HG03196 (cell line): ENCODE data around the gene CTBP2.
"Not testable (repeated sequence)": the region's sequence is repeated elsewhere in the genome, so short reads cannot be mapped to it uniquely, and the experiment has no call there.

ENCODE experiments used
- ATAC-seq: cut with Tn5 transposase; IDR thresholded peaks from one replicate; pipeline ENCODE4 v1.9.1; 2021; ENCODE audit not compliant: unreplicated experiment

The CTBP2 gene

DNA sequence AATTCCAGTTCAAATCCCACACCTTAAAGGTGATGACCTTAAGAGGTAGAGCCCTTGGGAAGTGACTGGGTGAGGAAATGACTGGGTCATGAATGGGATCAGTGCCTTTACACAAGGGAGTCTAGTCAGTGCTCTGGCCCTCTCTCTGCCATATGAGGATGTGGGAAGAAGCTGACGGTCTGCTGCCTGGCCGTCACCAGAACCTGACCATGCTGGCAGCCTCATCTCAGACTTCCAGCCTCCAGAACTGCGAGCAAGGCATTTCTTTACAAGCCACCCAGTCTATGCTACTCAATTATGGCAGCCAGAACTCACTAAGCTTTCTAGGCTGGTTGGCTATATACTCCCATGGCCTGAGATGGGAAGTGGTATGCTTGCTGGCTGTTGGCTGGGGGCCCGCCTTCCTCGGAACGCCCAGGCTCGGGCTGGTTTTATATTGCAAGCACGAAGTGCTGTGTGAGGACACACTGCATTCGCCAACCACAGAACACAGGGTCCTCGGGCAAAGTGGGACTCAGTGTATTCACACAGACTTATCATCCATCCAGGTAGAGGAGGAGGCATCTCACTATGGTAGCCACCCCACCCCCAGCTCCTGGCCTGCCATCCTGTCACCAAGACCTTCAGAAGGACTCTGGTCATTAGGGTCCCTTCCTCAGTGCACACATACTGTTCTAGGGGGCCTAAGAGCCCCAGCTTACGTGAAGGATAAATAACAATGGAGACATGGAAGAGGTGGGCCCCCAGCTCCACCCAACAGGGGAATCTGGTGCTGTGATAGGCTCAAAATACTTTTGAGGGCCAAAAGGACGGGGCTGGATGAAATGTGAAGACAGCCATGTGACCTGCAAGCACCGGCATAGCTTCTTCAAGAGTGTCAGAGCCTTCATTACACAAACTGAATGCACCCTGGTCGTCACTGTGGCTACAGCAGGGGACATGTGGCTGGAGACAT is 169.4 kb downstream of the CTBP2 start:
- no peak for ATAC-seq

DNA sequence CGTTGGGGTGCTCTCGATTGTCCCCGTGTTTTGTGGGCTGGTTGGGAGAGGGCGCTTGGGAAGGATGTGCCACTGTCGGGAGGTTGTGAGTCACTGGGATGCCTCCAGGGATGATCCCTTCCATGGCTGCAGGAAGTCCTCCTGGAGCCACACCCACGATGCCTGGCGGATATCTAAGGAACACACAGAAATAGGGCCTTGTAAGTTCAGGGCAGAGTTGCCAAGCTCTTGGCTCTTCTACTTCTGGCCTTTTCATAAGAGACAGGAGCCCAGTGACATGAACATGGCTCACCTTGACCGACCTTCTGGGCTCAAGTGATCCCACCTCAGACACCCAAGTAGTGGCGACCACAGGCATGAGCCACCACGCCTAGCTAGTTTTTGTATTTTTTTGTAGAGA is 170.8 kb downstream of the CTBP2 start:
- ATAC-seq, result no peak

DNA sequence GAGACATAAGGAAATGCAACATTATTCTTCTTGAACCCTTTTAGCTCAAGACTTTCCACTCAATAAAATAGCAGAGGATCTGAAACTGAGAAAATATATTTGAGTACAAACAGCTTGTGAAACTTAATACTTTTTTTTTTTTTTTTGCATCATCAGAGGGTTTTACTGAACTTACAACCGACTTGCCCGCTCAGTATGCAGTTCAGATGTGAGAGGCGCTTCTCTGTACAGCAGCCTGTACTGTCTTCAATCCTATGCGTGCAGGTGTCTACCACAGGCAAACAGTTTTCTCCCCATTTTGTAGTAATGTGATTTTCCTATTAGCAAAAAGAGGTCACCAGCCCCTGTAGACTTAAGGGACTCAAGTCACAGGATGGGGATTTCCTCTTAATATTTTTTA is 171.6 kb downstream of the CTBP2 start:
- ATAC-seq, result not testable (repeated sequence)

DNA sequence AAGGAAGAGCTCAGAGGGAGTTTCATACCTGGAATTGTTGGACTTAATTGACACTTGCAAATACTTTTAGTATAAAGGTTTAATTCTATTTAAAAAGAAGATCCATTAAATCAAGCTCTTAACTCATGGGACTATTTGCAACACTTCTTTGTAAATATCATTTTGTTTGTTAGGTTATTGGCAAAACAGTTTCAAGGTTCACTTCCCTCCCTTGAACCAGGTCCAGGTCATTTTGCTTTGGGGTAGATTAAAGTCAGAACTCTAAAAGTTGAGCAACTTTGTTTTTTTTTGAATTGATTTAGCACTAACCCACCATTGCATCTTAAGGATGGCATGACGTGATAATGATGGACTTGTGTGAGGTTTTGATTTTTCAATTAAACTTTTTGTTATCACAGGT is 172.6 kb downstream of the CTBP2 start:
- ATAC-seq, result no peak

DNA sequence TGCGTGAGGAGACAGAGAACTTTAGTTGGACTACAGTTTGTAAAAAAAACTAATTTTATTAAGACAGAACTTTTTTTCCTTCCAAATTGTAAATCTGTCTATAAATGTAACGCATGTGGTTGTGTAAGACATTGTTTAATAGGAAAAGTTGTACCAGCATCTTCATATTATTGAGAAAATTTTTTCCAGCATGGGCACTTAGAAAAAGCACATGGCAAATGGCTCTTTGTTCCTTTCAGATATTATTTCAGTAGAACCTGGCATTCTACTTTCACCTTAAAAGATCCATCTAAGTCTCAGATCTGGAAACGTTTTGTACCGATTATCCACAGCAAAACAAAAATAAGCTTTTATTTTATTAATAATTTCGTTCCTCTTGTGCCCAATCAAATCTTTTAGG is 175.2 kb downstream of the CTBP2 start:
- no peak for ATAC-seq

DNA sequence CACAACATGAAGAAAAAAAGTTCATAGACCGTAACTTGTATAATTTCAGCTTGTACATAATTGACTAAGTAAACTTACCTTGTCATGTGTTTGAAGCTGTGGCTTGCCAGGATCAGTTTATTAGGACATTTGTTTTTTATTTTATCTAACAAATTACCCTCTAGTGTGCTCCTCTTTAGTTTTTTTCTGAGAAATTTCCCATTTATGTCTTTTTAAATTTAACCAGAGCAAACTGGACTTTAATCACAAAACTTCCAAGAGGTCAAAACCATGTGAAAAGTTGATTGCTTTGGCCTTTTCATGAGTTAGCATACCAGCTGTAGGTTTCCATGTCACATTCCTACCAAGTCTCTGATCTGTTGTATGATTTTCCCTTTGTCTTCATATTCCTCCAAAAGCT is 176.0 kb downstream of the CTBP2 start:
- ATAC-seq, result no peak

DNA sequence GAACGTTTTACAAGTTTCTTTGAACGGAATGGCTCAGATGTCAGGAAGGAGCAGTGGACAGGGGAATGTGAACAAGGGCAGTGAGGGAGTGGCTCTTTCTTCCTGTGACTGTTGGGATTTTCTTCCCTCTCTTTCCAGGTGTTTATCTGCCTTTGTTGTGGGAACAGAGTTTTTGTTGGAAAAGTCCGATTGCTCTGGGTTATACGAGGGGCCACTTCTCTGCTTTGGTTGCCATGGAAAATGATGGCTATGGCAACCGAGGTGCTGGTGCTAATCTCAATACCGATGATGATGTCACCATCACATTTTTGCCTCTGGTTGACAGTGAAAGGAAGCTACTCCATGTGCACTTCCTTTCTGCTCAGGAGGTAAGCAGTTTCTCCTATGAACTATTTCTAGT is 177.0 kb downstream of the CTBP2 start:
- no peak for ATAC-seq

DNA sequence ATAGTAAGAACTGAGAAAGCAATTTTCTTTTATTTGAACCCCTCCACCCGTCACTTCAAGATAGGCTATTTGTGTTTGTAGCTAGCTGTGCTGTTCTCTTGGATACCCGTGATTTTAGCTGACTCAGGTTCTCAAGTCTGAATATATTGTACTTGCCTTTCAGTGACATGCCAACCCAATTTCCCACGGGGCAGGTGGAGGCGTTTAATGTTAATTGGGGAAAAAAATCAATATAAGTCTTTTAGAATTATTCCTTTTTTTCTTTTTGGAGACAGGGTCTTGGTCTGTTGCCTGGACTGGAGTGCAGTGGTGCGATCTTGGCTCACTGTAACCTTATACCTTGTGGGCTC is 182.0 kb downstream of the CTBP2 start:
- no peak for ATAC-seq

DNA sequence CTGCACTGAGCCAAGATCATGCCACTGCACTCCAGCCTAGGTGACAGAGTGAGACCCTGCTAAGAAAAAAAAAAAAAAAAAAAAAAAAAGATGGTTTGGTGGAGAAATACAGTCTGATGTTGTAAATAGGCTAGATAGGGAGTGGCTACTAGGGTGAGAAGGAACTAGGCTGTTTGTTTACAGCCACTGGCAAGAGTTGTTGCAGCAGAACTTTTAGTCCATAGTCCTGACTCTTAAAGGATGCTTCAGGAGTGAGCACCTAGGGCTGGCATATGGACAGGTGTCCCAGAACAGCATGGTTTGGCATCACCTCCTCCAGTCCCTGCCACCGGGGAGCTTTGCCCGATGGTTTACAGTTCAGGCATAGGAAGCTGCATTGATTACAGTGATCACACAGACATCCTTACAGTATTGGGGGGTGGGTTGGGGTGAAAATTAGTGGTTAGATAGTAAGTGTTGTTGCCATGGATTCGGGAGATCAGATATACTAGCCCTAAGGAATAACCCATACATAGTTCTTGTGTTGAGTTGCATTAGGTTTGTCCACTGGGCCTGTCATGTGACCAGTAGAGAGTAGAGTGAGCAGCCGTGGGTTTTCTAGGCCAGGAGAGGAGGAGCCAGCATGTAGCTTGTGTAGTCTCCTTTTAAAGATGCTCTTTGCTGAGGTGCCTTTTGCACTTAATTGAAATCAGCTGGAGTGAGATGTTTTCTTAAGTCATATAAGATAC is 182.6 kb downstream of the CTBP2 start:
- ATAC-seq, result no peak

DNA sequence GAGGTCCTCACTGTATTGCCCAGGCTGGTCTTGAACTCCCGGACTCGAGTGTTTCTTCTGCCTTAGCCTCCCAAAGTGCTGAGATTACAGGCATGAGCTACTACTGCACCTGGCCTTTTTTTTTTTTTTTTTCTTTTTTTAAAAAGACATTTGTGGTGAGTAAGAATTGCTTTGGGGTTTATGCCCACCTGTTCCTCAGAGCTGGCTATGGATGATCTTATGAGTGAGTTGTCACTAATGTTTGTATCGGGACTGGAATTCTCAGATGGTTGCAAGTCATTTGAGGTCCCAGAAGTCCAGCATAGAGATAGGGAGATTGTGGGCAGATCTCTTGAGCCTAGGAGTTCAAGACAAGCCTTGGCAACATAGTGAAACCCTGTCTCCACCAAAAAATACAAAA is 183.2 kb downstream of the CTBP2 start:
- no peak for ATAC-seq

DNA sequence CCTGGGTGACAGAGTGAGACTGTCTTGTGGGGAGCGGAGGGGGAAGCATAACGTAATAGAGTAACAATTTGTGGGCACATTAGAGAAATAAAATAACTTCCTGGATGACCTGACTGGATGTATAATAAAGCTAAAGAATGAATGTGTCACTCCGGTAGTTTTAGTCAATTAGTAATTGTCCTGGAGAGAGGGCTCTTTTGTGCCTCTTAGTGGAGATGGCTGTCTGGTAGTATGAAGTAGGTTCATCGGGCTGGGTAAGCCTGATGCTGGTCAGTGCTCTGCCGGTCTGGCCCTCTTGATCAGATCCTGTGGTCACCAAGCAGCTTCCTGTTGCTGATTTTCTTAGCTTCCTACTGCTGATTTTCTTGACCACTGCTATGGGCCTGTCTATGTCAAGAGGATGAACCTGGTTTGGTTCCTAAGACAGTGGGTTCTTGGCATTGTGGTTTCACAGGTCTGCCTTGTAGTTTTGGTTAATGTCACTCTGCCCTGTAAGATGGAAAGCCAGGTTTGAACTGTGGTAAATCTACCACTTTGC is 184.3 kb downstream of the CTBP2 start:
- peak; percentile 48 for ATAC-seq

DNA sequence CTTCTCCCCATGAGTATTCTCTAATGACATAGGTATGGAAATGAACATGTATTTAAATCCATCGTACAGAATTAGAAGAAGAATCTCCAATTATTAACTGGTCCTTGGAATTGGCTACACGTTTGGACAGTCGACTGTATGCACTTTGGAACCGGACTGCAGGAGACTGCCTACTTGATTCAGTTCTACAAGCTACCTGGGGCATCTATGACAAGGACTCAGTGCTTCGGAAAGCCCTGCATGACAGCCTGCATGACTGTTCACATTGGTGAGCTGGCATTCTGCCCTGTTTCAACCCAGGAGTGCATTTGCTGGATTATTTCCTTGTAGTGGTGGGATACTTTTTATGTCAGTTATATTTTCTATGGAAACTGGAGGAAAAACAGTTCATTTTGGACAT is 186.2 kb downstream of the CTBP2 start:
- ATAC-seq, result no peak

DNA sequence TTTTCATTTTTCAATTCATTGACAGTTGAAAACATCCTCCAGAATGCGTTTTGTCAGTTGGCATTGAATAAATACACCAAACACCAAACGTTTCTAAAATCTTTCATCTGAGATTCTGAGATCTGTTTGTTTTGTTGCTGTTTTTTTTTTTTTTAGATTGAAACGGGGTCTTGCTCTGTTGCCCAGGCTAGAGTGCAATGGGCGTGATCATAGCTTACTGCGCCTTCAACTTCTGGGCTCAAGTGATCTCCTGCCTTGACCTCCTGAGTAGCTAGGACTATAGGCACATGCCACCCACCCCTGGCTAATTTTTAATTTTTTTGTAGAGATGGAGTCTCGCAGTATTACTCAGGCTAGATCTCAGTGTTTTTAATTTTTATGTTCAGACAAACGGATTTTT is 187.7 kb downstream of the CTBP2 start:
- ATAC-seq, result no peak

DNA sequence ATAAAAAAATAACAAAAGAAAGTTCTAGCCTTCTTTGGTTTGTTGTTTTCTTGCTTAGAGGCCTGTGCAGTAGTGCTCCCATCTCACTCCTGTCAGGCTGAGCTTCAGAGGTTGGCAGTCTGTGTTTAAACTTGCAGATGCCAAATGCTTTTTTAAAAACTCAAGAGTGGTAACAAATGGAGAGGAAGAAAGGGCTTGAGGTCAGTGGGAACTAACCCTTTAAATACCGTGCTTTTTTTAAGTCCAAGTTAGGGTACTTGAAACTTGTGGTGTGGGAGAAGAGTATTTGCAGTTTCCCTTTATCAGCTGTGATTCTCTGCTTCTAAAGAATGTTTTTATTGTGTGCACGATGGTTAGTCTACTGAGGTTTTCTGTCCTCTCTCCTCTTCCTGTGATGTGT is 189.1 kb downstream of the CTBP2 start:
- ATAC-seq, result peak; percentile 37

DNA sequence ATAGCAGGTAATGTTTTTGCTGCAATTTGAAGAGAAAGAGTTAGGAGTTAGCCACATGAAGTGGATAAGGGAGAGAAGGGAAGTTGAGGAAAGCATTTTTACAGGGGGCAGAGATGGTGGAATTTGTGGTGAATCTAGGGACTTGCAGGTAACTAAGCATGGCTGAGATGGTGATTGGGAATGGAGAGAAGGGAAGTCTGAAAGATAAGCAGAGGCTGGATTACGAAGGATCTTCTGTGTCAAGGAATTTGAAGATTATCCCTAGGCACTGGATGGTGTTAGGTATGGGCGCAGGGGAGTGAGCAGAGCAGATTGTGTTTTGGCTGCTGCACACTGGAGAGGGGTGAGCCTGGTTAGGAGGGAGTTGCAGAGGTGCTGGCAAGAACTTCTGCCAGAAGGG is 193.1 kb downstream of the CTBP2 start:
- ATAC-seq, result no peak

DNA sequence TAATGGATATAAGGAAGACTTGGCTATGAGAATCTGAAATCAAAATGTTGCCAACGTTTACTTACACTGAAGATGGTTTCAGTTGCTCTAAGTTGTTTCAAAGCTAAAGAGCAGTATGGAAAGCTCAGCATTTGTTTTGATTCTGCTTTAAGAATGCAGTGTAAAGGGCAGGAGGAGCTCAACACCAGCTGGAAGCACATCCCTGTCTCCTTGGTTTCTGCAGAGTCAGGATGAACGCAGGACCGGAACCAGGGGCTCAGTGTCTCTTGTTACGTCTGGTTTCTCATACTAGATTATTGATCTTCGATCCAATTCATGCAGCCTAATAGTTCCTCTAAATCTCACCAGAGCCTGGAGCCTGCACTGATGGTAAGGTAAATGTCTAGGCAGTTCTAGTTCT is 194.4 kb downstream of the CTBP2 start:
- ATAC-seq, result no peak

DNA sequence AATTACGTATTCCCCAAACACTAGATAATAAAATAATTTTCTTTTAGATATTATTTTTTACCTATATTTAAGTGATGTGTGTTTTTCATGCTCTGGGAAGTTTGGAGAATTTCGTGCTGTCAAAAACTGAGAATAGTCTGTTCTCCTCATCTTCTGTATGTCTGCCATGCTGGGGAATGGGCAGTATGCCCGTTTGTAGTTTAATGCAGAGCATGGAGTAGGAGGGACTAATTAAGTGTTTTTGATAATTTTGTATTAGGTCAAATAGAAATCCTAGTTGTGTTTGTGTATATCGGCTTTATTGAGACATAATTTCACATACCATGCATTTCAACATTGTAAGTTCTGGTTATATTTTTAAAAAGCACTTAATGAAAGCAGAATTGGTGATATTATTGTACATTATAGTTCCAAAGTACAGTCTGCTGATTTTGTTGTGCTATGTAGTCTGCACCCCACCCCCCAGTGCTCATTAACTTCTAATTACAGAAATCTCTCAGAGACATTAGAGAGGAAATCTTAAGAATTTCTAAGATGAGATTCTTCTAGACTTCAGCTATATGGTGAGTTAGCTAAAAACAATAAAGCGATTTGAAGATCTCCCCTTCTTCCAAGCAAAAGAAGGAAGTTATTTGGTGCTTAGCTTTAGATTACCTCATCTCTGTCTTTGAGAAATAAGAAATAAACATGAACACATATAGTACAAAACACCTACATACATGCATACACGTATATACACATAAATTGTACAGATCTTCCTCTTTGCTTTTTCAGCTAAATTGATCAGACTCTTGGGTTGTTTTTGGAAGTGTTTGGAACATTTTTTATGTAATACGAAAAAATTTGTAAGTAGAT is 196.3 kb downstream of the CTBP2 start:
- ATAC-seq, result no peak

DNA sequence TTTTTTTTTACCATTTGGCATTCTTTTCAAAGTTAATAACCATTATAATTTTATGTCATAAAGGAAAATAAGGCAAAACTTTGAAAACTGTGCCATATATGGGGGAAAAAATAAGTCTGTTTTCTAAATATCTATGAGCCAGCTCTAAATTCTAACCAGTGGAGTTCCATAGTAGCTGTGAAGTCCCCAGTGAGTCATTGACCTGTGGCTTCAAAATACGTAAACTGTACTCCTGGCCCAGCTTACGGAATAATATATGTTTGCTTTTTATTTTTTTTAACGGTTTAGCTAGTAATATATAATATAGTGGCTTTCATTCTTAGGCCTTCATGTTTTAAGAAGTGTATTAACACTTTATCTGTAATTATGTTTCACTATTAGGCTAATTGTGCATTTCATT is 197.9 kb downstream of the CTBP2 start:
- no peak for ATAC-seq

DNA sequence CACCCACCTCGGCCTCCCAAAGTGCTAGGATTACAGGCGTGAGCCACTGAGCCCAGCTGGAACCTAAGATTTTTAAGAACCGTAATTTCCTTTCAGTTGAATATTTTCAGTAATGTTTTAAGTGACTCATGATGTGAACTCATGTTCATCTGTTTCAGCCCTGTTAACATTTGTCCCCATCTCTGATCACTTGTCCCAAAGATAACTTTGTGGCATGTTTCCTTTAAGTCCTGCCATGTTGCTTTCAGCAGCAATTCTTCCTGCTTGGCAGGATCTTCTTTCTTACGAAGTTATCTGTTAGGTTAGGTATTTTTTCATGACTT is 199.2 kb downstream of the CTBP2 start:
- ATAC-seq, result no peak

DNA sequence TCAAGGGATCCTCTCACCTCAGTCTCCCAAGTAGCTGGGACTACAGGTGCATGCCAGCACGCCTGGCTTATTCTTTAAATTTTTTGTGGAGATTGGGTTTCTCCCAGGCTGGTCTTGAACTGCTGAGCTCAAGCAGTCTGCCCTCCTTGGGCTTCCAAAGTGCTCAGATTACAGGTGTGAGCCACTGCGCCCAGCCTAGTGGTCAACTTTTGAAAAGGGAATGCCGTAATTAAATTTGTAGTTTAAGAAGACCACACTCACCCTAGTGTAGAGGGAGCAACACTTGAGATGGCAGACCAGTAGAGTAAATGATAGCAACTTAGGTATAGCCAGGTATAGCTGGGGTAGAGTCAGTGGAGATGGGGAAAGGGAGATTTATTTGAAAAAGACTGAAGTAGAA is 200.8 kb downstream of the CTBP2 start:
- no peak for ATAC-seq

DNA sequence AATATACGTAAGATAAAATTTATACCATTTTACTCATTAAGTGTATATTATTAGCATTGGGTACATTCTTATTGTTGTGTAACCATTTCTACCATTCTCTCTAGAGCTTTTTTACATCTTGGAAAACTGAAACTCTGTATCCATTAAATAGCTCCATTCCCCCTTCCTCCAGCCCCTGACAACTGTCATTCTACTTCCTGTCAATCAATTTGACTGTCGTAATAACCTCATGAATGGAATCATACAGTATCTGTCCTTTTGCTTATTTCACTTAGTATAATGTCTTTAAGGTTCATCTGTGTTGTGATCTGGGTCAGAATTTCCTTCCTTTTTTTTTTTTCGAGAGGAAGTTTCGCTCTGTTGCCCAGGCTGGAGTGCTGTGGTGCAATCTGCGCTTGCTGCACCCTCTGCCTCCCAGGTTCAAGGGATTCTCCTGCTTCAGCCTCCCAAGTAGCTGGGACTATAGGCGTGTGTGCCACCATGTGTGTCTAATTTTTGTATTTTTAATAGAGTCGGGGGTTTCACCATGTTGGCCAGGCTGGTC is 202.9 kb downstream of the CTBP2 start:
- ATAC-seq, result no peak
